ENCODE data around the gene KHK. TPM values are rescaled to one million over a fixed set of nuclear protein-coding genes. Genes with fewer than 3 reads are reported as not detected.
A peak's percentile ranks its signal among the peaks of the same experiment; 100 is the strongest.

Gene KHK
- polyA plus RNA-seq, 1 donor, result 1.5 TPM

- no peak for DNase-seq
These were observed 42.3 kb downstream of the KHK start for GRCh38 chr2:27128668-27129571.

- DNase-seq, result no peak
These were observed 43.8 kb downstream of the KHK start for GRCh38 chr2:27130396-27130795.

GRCh38 chr2:27131429-27131828 is 44.9 kb downstream of the KHK start:
- no peak for DNase-seq

- DNase-seq, result no peak
These were observed 46.8 kb downstream of the KHK start for GRCh38 chr2:27133195-27133875.

- peak; percentile 99 for DNase-seq
These were observed 47.6 kb downstream of the KHK start, which contains the start of gene PREB for GRCh38 chr2:27133905-27134780. PREB (minus strand) TSS chr2:27134636; CDS start chr2:27134421, 215 bp downstream.

- no peak for DNase-seq
These were observed 48.4 kb downstream of the KHK start for GRCh38 chr2:27134781-27135477.

- DNase-seq, result no peak
These were observed 48.9 kb downstream of the KHK start for GRCh38 chr2:27135478-27135955.

GRCh38 chr2:27136751-27137150 is 50.2 kb downstream of the KHK start:
- no peak for DNase-seq

GRCh38 chr2:27137322-27137935 is 50.9 kb downstream of the KHK start:
- DNase-seq, result no peak

GRCh38 chr2:27138111-27138510 is 51.5 kb downstream of the KHK start:
- no peak for DNase-seq

GRCh38 chr2:27139310-27139709 is 52.7 kb downstream of the KHK start, which contains the start of gene PRR30:
PRR30 (minus strand) TSS chr2:27139410; CDS start chr2:27138329, 1,081 bp downstream.
- DNase-seq, result no peak

GRCh38 chr2:27143285-27143684 is 56.7 kb downstream of the KHK start:
- no peak for DNase-seq

GRCh38 chr2:27145682-27146081 is 59.1 kb downstream of the KHK start:
- DNase-seq, result no peak

GRCh38 chr2:27147935-27148334 is 61.4 kb downstream of the KHK start:
- no peak for DNase-seq

- no peak for DNase-seq
These were observed 62.3 kb downstream of the KHK start, which contains the start of gene TCF23 for GRCh38 chr2:27148801-27149439. TCF23 (plus strand) TSS chr2:27149004; CDS start chr2:27149134, 130 bp downstream.

- no peak for DNase-seq
These were observed 63.2 kb downstream of the KHK start for GRCh38 chr2:27149570-27150405.
